Measurements from ENCODE around the gene PRCC.
A peak's percentile ranks its signal among the peaks of the same experiment; 100 is the strongest.

The PRCC gene

DNA sequence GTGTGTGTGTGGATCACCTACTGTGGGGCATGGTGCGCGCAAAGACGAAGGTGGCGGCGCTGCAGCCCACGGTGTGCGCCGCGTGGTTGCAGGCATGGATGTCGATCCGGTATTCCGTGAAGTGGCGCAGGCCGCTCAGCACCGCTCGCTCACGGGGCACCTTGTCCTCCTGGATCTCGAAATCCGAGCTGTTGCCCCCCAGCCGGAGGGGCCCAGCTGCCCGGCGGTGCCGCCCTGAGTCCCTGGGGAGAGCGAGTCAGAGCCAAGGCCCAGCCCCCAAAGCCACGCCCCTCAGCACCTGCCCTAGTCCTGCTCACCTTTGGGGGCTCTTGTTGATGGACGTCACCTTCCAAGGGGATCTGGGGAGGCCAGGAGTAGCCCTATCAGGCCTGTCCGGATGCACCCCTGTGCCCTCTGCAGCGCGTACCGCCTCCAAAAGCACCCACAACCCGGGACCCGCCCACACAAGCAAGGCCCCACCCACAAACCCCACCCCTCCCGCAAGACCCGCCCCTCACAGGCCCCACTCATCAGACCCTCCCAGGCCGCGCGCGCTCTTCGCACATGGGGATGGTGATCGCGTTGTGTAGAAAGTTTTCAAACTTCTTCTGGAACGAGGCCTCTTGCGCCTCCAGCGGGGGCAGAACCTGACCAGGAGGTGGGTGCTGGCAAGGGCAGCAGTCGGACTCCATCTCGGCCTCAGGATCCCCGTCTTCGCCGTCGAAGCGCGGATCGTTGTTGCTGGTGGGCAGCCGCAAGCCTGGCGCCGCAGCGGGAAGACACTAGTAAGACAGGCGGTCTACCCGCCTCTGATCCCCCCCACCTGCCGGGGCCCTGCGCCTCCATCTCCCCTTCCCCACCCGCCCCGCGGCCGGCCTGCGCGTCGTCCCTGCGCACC lies 78.0 kb downstream of the PRCC start:
- intact Hi-C loops (cut with DNase I), result no loop called here
- DNase-seq, result peak in 1 of 42 donors; percentile 15

DNA sequence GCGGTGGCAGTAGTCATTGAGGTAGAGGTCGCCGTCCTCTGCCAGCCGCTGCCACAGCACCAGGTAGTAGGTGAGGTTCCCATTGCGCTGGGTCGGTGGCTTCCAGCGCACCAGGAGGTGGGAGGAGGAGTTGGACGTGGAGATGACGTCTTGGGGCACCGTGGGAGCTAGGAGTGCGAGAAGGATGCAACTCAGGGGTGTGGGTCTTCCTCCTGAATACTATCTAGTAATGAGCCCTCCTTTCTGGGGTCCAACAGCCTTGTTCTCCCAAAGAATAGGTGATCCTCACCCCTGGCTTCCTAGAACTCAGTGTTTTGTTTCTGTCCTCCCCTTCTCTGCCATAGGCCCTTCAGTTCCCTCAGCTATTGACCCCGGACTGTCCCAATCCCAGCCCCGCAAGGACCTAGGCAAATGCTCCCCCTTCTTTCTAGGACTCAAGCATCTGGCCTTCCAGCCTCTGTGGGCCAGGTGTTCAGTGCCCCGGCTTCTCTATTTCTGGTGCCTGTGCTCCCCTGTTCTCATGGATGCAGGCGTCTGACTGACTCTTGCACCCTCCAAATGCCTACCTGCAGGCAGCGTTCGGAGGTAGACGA lies 78.7 kb downstream of the PRCC start:
- intact Hi-C loops (cut with DNase I), result no loop called here
- DNase-seq, result no peak

DNA sequence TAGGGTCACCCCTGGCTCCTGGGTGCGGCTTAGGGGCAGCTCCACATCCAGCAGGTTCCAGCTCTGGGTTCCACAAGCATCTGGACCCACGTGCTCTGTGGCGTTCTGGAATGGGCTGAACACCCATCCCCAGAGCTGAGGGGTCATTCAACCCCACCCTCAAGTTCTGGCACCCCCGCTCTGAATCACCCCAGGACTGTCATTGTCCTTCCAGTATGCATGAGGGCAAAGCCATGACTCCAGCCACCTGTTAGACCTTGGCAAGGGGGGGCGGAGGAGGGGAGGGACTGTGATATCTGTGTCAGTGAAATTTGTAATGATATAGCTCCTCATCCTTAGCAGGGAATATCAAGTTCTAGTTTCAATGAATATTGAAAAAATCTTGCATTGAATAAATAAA lies 79.3 kb downstream of the PRCC start:
- DNase-seq, result no peak
- intact Hi-C loops (cut with DNase I), result no loop called here

DNA sequence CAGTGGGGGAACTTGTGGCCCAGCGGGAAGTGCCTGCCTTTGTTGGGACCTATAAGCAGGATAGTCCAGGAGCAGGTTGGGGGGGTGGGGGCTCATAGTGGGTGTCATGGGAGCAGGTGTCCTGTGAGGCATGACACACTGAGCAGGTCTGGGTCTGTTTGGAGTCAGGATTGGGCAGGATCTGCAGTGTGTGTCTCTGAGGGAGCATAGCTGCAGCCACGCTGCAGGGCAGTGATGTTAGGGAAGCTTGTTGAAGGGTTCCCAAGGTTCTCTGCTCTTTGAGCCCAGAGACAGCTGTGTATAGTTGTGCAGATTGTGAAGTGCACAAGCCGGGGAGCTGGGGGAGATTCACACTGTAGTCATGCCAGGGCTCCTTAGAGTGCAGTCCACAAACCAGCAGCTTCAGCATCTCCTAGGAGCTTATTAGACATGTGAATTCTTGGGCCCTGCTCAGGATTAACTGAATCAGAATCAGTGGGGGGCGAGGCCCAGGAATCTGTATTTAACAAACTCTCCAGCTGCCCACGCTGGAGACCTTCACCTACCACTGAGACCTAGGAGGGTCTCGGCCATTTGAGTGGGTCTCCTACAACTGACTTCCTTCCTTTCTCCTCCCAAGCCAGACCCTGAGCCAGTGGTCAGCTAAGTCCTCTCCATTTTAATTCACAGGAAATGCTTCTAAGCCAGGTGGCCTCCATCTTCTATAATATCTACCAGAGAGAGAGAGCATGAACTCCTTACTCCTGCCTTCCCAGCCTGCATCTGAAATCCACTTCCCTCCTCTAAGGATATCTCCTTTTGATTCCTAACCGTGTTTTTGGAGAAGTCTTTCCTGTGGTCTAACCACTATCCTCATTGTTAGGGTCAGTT lies 80.5 kb downstream of the PRCC start:
- intact Hi-C loops (cut with DNase I), result no loop called here
- no peak for DNase-seq

DNA sequence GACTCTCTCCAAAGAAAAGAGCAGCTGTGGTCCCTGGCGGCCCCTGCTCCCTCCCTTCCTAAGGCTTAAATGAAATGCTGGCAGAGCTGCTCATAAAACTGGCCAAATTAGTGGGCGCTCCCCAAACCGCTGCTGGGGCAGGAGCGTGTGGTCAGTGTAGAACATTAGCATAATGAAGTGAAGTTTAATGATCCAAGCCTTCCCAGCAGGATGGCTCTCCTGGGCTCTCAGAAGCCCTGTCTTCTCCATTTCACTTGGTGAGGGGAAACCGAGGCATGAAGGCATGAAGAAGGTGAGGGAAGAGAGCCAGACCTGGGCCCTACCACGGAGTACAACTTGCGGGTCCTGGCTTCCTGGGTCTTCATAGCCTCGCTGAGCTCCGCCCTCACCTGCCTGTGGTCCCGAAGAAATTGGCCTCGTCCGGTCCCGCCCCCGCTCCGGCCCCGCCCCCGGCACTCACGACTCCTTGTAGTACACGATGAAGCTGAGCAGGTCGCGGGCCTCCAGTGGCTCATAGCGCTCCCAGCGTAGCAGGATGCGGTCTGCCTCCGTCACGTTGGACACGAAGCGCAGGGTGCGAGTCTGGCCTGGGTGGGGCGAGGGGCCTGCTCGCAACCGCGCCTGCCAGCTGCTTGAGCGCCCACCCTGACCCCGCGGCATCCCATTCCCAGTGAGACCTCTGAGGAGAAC lies 81.3 kb downstream of the PRCC start:
- intact Hi-C loops (cut with DNase I), result no loop called here
- no peak for DNase-seq

DNA sequence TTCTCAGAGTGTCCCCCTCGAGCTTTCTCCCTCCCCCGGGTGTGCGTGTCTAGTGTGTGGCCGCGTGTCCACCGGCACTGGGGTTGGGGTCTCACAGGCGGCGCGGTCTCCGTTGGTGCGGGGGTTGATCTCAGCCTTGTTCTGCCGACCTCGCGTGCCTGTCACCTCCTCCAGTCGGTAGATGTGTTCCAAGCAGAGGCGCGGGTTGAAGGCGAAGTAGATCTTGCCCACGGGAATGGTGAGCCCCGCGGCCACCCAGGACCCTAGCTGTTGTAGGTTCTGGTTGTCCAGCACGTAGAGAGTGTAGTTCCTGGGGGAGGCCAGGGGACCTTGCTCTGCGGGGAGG lies 81.8 kb downstream of the PRCC start:
- intact Hi-C loops (cut with DNase I), result no loop called here
- DNase-seq, result no peak

All from head of caudate nucleus (tissue), 42 donors.